ENCODE measurements around the gene ZNF467. TPM values are rescaled to one million over a fixed set of nuclear protein-coding genes. Genes with fewer than 3 reads are reported as not detected.

ZNF467 gene
- total RNA-seq, 1 experiment from 2014 or later: 11.3 TPM

GRCh38 chr7:149733924-149734790, 39.2 kb downstream of the ZNF467 start:
- Histone ChIP-seq H3K36me3 (ENCODE audit: control insufficient read depth in 1 of 2, insufficient read depth in 2 of 2, low read length in 2 of 2) (no peaks in the 10 kb centered on the region), H3K9me2 (ENCODE audit: insufficient read depth) (no peaks in the 10 kb centered on the region), H3K9ac (ENCODE audit: low read length) (no peak overlapping the region), H3K4me1 (ENCODE audit: control insufficient read depth in 1 of 2, insufficient read depth in 2 of 2, low read length in 2 of 2) (no peaks in the 10 kb centered on the region; a peak in 1 of 4 replicates), H3K4me2 (ENCODE audit: low read length) (no peak overlapping the region), H3K27ac (ENCODE audit: low read depth, low read length) (no peak overlapping the region), H3K27me3 (ENCODE audit: insufficient read depth, low read length) (no peaks in the 10 kb centered on the region), H4K20me1 (ENCODE audit: insufficient read depth) (no peaks in the 10 kb centered on the region), H3K9me3 (ENCODE audit: control insufficient read depth in 1 of 2, insufficient read depth in 1 of 2, low read depth in 1 of 2, low read length in 2 of 2) (no peaks in the 10 kb centered on the region), H3K4me3 (replicated peaks in 1 of 2; ENCODE audit: low read depth in 1 of 2, low read length in 2 of 2) (no peak overlapping the region), H2AFZ (ENCODE audit: low read depth, low read length, poor library complexity, severe bottlenecking) (no peak overlapping the region), H3K79me2 (ENCODE audit: insufficient read depth, low read length) (no peaks in the 10 kb centered on the region)
- ChIA-PET POLR2A (no interaction called here), RAD21 (ENCODE audit: low non-redundant PET in 1 of 2, low total read pairs in 2 of 2, uncharacterized antibody in 2 of 2, unreplicated experiment in 2 of 2) (no interaction called here), CTCF (no interaction called here)
- intact Hi-C loops (cut with micrococcal nuclease): no loop called here
- no peak for ATAC-seq
- DNase-seq (ENCODE audit: low read depth, low spot score): no peak
- TF ChIP-seq ZNF274 (IDR thresholded peaks at IDR 0.05; ENCODE audit: low read depth, low read length): no peak
- TF ChIP-seq CBX3 (IDR thresholded peaks at IDR 0.05; ENCODE audit: low read depth): no peak
- no peak for TF ChIP-seq ATF3 (IDR thresholded peaks at IDR 0.05)
- TF ChIP-seq SIN3A (IDR thresholded peaks at IDR 0.05; ENCODE audit: low read depth): no peak
- TF ChIP-seq ZBTB33 (IDR thresholded peaks at IDR 0.05; ENCODE audit: extremely low read depth, insufficient replicate concordance, low read length): no peak
- TF ChIP-seq CEBPB (IDR thresholded peaks at IDR 0.05; ENCODE audit: low read depth): no peak
- no peak for TF ChIP-seq REST (IDR thresholded peaks at IDR 0.05; ENCODE audit: low read depth)
- no peak for TF ChIP-seq EZH2phosphoT487 (IDR thresholded peaks at IDR 0.05; ENCODE audit: borderline replicate concordance)
- TF ChIP-seq EGR1 (IDR thresholded peaks at IDR 0.05; ENCODE audit: low read depth): no peak
- no peak for TF ChIP-seq SRF (IDR thresholded peaks at IDR 0.05; ENCODE audit: low read depth)
- TF ChIP-seq TCF7L2 (IDR thresholded peaks at IDR 0.05; ENCODE audit: borderline replicate concordance, extremely low read depth, insufficient read depth, insufficient read length): no peak
- TF ChIP-seq POLR2A (IDR thresholded peaks at IDR 0.05; ENCODE audit: borderline replicate concordance, extremely low read depth, insufficient read depth, insufficient read length): no peak
- no peak for TF ChIP-seq YY1 (IDR thresholded peaks at IDR 0.05; ENCODE audit: extremely low read depth, insufficient replicate concordance, low read depth, low read length)
- TF ChIP-seq SP1 (IDR thresholded peaks at IDR 0.05; ENCODE audit: low read depth): no peak
- TF ChIP-seq CTCF (IDR thresholded peaks at IDR 0.05 in 2 of 3, conservative IDR thresholded peaks at IDR 0.05 in 1 of 3; ENCODE audit: borderline replicate concordance in 1 of 3, insufficient read depth in 1 of 3, low read depth in 2 of 3, low read length in 2 of 3): no peak
- TF ChIP-seq RAD21 (IDR thresholded peaks at IDR 0.05; ENCODE audit: low read depth): no peak
- no peak for TF ChIP-seq JUND (IDR thresholded peaks at IDR 0.05)
- no peak for TF ChIP-seq POLR2AphosphoS5 (IDR thresholded peaks at IDR 0.05; ENCODE audit: low read depth, low read length)
- BruUV-seq (replicated peaks): no TSS peak

Measured in HCT116 (cell line).